DLD1 (cell line): ENCODE measurements around the gene PYGM.

ENCODE experiments used
- in situ Hi-C: cut with HindIII; loops from 2 replicates; pipeline ENCODE4 v1.10.0; 2017; ENCODE audit warnings: low sequenced_read_pairs

The PYGM gene

DNA sequence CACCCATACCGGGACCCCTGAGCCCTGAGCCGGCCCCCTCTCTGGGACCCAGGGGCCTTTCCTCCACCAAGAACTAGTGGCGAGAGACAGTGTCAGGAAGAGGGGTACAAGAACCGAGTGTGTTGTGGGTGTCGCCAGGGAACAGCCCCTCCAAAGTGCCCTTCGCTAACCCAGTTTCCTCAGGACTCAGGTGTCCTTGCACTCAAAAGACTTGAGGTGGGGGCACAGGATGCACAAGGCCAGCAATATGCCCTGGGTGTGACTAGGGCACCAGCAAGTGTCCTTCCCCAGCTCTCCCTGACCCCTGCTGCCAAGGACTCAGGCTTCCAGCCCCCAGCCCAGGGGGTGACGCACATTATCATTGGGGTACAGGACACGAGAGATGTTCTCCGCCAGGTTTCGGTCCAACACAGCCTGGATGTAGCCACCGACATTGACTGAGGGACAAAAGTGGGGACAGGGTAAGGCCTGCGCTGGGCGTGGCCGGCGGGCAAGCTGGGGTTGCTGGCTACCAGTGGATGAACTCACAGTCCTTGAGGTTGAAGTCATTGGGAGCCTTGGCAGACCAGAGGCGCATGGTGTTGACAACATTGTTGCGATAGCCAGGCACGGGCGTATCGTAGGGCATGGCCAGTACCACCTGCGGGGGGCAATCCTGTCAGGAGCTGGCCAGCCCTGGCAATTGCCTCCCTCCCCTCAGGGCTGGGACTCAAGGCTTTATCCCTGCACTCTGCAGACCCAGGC is 4.7 kb downstream of the PYGM start:
- in situ Hi-C loops, result no loop called here

DNA sequence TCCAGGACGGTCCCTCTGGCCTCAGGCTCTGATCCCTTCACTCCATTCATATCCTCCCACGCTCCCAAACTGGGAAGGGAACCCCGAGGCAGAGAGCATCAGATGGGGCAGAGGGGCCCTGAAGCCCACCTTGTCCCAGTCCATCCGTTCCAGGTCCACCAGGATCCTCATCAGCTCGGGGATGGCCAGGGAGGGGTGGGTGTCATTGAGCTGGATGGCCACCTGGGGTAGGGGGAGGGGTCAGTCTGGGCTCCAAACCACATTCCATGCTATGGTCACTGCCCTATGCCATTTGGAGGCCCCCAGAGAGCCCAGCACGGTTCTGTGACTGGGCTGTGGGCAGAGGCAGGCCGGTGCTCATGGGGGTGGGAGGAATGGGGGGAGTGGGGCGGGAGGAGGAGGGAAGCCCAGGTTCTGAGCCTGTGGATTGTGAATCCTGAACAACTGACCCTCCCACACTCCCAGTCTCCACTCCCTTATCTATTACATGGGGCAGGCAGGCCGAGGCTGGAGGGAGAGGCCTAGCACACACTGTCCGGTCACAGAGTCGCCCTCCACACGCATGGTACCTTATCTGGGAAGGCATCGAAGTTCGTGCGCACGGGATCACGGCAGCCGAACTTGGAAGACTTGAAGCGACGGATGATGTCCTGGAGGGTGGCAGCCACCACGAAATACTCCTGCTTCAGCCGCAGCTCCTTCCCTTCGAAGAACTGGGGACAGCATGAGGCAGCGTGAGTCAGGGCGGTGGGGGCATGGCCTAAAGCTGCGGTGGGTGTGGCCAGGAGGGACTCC is 5.5 kb downstream of the PYGM start:
- in situ Hi-C loops, result no loop called here

DNA sequence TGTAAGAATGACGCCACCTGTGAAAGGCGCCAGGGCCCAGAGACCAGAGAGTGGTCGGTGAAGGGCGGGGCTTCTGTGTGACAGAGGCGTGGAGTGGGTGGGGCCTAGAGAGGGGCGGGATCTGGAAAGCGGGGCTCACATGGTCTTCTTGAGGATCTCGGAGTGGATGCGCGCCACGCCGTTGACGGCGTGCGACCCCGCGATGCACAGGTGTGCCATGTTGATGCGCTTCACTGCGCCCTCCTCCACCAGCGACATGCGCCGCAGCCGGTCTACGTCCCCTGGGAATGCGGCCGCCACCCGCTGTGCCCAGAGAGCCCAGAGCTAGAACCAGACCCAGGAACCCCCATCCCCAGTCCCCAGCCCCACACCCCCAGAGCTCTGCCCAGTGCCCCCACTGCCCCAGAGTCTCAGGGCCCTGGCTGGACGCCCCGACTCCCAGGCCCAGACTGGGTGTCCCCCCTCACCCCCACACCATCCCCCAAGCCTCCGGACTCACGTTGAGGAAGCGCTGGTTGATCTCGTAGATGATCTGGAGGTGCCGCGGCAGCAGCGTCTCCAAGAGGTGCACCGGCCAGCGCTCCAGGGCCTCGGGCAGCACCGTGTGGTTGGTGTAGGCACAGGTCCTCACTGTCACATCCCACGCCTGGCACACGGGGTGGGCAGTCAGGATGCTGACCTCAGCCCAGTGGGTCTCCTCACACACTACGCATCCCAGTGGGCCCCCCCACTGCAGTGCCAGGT is 6.2 kb downstream of the PYGM start:
- in situ Hi-C loops, result no loop called here

DNA sequence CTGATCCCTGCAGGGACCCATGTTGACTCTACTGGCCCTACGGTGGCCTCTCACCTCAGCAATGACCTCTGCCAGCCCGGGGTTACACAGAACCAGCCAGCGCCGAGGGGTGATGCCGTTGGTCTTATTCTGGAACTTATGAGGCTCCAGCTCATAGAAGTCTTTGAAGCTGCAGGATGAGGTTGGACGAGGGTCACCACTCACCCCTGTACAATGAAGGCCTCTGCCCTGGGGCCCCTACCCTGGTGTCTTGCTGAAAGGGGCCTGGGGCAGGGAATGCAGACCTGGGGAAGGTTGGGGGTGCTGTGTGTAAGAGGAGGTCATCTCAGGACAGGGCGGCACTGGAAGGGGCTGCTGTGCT is 6.8 kb downstream of the PYGM start:
- in situ Hi-C loops, result no loop called here

DNA sequence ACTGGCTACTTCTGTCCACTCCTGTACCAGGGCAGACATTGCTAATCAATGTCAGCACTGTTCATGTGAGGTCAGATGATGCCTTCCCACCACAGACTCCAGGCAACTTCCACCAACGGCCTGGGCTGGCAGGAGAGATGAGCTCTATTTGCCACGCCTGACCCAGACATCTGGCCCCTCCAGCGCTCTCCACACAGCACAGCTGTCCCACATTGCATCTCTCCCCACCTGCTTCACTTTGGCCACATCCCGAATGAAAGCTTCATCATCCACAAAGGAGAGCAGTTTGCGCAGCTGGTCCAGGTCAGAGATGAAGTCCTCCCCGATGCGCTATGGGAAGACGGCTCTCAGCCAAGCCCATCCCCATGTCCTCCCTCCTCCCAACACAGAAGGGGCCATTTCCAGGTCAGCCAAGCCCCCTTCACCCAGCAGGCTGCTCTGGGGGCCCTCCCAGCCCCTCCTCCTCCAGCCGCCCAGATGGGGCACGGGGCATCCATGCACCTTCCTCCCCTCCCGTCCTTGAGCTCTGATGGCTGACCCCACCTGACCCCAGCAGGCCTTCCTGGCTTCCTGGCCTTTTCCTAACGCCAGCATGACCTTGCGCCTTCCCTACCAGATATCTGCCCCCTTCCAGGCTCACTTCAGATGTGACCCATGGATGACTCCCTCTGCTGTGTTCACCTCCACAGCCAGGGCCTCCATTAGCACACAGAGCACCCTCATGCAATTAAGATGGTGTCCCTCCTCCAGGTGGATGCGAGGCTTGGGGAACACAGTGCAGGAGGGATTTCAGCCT is 7.4 kb downstream of the PYGM start:
- in situ Hi-C loops, result no loop called here

DNA sequence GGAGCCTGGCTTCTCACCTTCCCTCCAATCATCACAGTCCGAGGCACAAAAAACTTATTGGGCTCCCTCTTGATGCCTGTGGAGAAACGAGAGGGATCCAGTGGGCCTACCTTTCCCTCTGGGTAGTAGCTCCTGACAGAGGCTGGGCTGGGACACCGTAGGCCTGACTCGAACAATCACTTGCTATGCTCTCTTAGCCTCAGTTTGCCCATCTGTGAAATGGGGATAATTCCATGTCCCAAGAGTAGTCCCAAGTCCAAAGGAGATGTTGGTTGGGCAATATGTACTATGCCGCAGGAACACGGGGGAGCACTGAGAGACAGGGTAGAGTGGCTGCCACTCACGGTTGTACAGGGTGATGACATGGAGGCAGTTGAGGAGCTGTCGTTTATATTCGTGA is 8.2 kb downstream of the PYGM start:
- in situ Hi-C loops, result no loop called here

DNA sequence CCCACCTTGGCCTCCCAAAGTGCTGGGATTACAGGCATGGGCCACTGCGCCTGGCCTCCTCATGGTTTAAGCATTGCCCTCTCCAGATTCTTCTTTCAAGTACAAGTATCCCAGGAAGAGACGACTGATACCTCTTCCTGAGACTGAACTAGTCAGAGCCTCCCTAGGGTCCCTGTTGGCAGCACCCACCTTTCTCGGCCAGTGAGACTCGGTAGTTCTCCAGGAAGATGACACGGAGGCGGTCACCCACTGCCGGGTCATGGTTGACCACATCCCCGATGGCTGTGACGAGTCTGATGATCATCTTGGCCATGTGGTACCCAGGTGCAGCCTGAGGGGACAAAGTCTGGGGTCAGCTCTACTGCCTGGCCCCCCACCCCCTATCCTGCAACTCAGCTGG is 8.6 kb downstream of the PYGM start:
- in situ Hi-C loops, result no loop called here

DNA sequence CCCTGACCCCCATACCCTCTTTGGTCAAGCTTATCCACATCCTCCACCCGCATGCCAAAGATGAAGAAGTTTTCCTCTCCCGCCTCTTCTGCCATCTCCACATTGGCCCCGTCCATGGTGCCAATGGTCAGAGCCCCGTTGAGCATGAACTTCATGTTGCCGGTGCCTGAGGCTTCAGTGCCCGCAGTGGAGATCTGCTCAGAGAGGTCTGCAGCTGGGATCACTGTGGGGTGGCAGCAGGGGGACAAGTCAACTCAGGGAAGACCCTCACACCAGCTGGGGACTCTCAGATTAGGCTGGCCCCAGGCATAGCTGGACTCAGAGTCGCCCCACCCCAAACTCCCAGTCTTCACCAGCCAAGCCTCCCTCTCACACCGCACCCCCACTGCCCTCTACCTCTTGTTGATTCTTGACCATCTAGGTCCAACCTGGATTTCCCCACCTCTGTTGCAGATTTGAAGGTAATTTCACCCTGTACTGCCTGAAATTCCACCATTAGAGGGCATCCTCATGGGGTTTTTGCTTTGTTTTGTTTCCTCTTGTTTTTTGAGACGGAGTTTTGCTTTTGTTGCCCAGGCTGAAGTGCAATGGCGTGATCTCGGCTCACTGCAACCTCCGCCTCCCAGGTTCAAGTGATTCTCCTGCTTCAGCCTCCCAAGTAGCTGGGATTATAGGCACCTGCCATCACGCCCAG is 9.3 kb downstream of the PYGM start:
- in situ Hi-C loops, result no loop called here

DNA sequence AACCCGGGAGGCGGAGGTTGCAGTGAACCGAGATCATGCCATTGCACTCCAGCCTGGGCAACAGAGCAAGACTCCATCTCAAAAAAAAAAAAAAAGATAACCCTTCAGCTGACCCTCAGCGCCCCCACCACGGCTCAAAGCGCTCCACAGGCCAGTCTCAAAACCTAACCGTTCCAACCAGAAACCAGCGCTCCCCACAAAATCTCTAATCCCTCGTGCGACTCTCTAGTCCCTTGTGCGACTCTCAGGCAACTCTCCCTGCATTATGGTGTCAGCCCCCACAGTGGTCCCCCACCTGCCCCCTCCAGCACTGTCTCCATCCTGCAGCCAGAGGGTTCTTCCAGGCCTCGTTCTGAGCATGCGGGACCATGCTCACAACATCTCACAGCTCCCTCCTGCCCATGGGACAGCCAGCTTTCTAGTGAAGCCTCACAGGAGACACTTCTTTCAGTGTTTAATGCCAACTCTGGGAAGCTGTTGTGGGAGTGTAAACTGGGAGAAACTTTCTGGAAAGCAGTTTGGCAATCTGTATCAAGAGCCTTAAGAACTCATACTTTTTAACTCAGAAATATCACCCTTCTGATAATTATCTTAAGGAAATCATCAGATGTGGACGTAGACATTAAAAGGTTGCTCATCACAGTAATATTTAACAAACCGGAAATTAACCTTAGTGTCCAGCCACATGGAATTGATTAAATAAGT is 11.7 kb downstream of the PYGM start:
- in situ Hi-C loops, result no loop called here

DNA sequence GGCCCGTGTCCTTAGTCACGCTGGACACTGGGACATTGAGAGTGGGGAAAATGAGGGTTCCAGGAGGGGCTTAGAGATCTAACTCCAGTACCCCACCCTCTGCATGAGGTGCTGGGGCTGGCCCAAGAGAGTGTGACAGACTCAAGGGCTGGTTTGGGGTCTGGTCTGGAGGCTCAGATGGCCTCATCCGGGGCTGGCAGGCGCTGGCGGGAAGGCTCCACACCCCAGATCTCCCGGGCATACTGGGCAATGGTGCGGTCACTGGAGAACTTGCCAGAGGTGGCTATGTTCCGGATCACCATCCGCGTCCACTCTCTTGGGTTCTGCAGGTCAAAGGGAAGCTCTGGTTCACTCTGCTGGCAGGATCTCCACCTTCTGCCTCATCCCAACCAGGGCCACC is 13.3 kb downstream of the PYGM start:
- in situ Hi-C loops, result no loop called here

DNA sequence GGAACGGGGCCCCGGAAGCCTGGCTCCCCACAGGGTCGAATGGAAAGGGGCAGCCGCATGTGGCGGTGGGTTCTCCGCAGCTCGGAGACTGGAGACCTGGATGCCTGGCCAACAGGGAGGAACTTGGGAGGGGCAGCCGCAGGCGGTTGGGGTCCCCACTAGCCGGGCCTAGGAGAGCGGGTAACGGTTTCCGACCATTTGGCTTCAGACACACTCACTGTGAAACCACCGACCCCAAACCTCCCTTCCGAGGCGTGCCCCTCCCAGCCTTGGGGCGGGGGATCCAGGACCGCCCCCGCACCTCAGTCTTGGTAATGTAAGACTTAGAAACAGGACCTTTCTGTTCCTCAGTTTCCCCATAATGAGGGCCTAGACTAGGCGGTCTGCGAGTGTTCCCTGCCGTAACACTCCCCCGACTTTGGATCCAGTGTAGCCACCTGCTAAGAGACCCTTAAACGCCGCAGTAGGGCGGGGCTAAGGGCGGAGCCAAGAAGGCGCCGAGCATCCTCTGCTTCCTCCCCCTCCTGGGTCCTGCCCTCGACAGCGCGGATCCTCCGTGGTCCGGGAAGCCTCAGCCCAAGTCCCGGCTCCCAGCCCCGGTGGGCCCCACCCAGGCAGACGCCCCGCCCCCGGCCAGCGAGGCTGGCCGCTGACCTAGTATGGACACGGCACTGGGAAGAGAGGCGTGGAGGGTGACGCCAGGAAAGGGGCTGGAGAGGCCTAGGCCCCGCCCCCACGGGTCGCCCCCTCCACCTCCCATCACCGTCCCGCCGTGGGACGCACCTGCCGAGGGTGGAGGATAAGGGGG is 14.0 kb downstream of the PYGM start:
- in situ Hi-C loops, result no loop called here

DNA sequence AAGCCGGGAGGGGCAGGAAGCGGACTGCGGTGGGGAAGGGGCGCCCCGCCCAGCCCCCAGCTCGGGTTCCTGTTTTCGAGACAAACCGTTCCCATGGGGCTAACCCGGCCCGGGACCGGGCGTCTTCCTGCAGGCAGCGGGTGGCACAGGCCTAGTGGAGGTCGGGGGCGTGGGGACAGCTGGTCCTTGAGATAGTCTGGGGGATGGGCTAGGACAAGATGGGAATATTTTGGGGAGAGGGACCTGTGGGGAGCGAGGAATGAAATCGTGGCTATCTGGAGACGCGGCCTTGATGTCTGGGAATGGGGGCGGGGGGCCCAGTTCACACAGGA is 14.6 kb downstream of the PYGM start:
- in situ Hi-C loops, result no loop called here

DNA sequence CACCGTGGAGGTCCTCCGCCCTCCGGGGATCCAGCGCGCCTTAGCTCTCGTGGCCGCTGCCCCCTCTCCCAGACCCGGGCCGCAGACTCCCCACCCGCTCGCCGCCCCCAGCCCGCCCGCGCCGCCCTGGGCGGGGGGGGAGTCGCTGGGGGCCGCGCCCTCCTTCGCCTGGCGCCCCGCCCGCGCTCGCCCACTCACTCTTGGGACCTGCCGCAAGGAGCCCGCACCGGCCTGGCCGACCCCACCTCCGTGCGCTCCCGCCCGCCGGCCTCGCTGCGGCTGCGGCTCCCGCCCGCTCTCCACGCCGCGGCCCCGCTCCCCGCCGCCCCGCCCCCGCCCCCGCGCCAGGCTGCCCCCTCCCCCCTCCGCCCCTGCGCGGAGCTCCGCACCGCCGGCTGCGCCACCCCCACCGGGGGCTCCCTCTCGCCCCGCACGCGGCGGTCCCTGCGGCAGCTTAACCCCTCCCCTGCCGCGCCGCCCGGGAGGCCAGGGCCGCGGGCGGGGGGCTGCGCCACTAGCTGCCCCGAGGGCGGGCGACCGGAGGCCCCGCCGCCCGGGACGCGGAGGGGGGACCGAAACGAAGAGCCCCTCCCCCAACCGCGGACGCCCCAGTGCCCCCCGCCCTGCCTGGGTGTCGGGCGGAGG is 15.1 kb downstream of the PYGM start:
- in situ Hi-C loops, result no loop called here

DNA sequence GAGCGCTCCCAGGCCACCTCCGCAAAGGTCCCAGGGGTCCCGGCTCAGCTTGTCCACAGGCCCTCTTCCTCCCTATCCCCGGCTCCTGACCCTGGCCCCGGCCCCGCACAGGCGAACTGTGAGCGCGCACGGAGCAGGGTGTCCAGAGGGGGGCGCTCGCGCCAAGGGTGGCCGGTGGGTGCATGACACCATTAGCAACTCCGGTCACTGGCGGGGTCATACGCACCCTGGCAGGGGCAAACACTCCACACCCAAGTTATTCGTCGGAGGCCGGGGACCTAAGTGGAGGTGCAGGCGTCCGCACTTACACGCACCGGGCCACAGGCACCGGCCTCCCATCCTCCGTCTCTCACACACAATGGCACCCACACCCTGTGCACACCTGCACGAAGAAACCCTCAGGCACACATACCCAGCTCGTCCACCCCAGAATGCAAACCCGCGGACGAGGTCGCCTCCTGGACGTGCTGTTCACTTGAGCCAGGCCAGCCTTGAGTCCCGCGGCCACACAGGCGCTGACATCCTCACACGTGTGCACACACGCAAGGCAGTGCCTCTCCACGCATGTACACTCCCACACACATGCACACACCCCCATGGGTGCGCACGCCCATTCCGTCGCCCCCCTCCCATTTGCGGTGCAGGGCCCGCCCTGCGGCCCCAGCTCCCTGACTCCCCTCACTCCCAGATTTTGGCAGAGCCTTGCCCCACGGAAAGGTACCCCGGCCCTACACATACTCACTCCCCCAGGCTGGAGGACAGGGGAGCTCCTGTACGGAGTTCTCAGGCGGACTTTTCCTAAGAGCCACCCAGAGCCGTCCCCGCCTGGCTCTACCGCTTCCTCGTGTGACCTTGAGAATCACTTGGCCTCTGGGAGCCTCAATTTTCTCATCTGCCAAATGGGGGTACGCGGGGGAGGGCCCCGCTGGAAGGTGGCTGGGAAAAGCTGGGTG is 15.9 kb downstream of the PYGM start, which contains the start of gene RASGRP2:
TSS of gene RASGRP2 (minus strand) at position 552 of the 953 bp plus-strand sequence. CDS start 1,276 bp downstream, outside the sequence.
- in situ Hi-C loops, result no loop called here

DNA sequence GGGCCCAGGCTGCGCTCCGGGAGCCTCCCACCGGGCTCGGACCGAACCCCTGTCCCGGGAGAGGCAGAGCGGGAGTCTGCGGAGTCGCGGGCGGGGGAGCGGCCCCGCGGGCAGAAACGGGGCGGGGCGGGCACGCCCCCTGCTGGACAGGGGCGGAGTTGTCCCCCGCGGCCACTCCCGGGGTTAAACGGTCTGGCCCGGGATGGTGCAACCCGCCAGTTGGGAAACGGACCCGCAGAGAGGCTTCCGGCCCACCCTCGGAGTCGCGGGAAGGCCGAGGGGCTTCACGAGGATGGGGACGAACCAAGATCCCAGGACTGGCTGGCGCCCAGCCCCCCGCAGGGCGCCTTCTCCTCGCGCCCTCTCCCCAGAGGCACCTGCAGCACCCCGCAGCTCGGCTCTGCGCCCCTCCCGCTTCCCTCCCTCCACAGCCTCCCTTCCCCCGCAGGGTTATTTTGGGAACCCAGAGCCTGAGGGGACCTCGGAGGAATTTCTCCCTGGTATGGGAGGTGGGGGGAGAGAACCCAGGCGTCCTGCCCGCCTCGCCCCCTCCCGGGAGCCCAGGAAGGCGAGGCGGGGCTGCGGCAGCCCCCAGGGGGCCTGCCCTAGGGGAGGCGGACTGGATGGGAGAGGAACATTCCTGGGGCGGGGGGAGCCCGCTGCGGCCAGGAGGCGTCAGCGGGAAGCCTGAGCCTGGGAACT is 16.7 kb downstream of the PYGM start:
- in situ Hi-C loops, result no loop called here

DNA sequence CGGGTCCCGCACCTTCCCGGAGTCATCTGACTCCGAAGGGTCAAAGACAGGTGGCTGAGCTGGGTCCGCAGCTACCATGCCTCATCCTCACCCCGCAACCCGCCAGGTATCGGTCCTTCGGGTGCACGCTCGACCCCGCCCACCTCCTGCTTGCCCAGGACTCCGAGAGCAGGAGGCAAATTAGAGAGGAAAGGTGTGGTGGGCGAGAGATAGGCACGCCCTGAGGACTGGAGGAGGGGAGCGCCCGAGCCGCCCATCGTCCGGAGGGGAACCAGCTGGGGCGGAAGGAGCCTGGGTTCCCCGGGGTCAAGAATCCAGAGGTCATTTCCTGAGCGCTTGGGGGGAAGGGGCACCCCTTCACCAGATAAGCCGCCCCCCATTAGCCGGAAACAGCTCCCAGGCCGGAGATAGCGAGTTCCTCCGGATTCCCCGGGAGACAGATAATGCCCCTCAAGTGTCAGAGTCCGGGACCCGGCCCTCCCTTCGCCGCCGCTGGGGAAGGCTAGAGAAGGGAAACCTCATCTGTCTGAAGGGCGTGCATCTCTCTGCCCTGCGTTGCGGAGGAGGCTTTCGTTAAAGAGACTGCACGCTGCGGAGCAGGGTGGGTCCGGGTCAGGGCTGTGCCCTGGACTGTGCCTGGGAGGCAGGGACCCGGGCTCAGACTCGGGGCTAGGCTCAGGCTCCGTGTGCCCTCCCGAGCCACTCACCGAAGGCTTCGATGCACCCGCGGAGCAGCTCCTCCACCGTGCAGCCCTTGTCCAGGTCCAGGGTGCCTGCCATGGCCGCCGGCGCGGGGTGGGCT is 17.5 kb downstream of the PYGM start:
- in situ Hi-C loops, result no loop called here
